IPS DF 6.9 (cell line): ENCODE measurements around the gene RAP1GAP2.

ENCODE experiments used
- DNase-seq: peaks from one replicate; pipeline ENCODE4 v3.0.0-alpha.2; 2013; ENCODE audit warnings: low read depth, low spot score
- H3K27ac ChIP-seq: one replicate; pipeline ENCODE4 v1.5.1; 2013; ENCODE audit warnings: low read length, control low read depth
- H3K27me3 ChIP-seq: 2 replicates; pipeline ENCODE4 v1.6.1; 2013; ENCODE audit warnings: mild to moderate bottlenecking, low read length; ENCODE audit not compliant: control insufficient read depth, insufficient read depth
- H3K36me3 ChIP-seq: 2 replicates; pipeline ENCODE4 v1.6.1; 2013; ENCODE audit warnings: low read length; ENCODE audit not compliant: control insufficient read depth, insufficient read depth
- H3K4me1 ChIP-seq: 2 replicates; pipeline ENCODE4 v1.6.1; 2013; ENCODE audit warnings: low read length; ENCODE audit not compliant: control insufficient read depth, insufficient read depth
- H3K4me3 ChIP-seq: 2 replicates; pipeline ENCODE4 v1.5.1; 2013; ENCODE audit warnings: mild to moderate bottlenecking, low read length
- H3K9me3 ChIP-seq: 2 replicates; pipeline ENCODE4 v1.6.1; 2013; ENCODE audit warnings: low read length, inconsistent platforms; ENCODE audit not compliant: control insufficient read depth, insufficient read depth
- WGBS: extraction: QIAGEN DNeasy Blood & Tissue Kit; methylation state at CpG from one replicate; pipeline ENCODE4 v1.1.7; 2013; ENCODE audit warnings: mixed read lengths, missing lambda C conversion rate; ENCODE audit not compliant: insufficient read length, insufficient coverage; 5-methylcytosine and 5-hydroxymethylcytosine counted together

RAP1GAP2 gene

DNA sequence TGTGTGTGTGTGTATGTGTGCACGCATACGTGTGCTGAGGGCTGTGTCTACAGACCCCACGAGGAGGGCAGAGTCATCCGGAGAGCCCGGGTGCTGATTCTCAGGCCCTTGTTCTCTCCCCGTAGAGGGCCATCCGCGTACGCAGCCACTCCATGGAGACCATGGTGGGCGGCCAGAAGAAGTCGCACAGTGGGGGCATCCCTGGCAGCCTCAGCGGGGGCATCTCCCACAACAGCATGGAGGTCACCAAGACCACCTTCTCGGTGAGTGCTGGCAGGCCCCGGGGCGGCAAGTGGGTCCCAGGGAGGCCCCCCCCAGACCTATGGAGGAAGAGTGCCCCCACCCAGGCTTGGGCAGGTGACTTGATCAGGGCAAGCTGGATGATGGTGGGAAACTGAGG, 221.7 kb downstream of the RAP1GAP2 start:
- Histone ChIP-seq H3K4me3 (no peak overlapping the region), H3K36me3 (peaks cover 23% of the 10 kb centered on the region), H3K27ac (no peak overlapping the region), H3K4me1 (no peaks in the 10 kb centered on the region), H3K27me3 (no peaks in the 10 kb centered on the region), H3K9me3 (no peaks in the 10 kb centered on the region)
- no CpG with 5 or more reads among the region's 15 CpGs for WGBS
- no peak for DNase-seq

DNA sequence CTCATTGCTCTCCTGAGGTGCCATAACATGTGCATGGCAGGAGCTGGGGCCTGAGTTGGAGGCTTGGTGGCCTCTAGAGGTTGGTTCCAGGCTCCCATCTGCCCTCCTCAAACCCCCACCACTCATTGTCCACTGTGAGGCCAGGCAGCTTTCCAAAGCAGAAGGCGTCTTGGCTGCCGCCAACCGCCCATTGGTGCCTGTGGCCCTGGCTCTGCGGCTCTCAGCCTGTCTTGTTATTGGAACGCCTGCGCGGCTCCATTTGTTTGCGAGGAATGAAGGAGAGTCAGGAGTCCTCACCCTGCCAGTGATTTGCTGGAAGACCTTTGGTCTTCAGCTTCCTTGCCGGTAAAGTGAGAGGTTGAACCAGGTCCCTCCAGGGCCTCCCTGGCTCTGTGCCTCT, 223.5 kb downstream of the RAP1GAP2 start:
- no peak overlapping the region for H3K4me3 ChIP-seq
- H3K27me3 ChIP-seq, result no peaks in the 10 kb centered on the region
- H3K27ac ChIP-seq, result no peak overlapping the region
- H3K36me3 ChIP-seq, result peaks cover 21% of the 10 kb centered on the region
- no peak for DNase-seq
- no peaks in the 10 kb centered on the region for H3K4me1 ChIP-seq
- WGBS, result no CpG with 5 or more reads among the region's 9 CpGs
- no peaks in the 10 kb centered on the region for H3K9me3 ChIP-seq

DNA sequence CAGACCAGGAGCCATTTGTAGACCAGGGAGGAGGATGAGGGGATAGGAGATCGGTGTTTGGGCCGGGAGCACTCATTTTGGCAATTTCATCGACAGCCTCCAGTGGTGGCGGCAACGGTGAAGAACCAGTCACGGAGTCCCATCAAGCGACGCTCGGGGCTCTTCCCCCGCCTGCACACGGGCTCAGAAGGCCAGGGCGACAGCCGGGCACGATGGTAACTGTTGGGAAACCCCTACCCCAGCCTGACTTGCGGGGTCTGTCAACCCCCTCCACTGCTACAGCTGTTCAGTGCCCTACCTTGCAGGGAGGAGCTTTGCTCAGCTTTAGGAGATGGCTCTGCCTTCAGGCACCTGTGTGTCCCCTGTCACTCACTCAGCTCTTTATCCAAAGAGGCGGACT, 224.1 kb downstream of the RAP1GAP2 start:
- Histone ChIP-seq H3K4me3 (no peak overlapping the region), H3K36me3 (peaks cover 21% of the 10 kb centered on the region), H3K4me1 (no peaks in the 10 kb centered on the region), H3K9me3 (no peaks in the 10 kb centered on the region), H3K27me3 (no peaks in the 10 kb centered on the region), H3K27ac (no peak overlapping the region)
- no peak for DNase-seq
- WGBS, result no CpG with 5 or more reads among the region's 16 CpGs

DNA sequence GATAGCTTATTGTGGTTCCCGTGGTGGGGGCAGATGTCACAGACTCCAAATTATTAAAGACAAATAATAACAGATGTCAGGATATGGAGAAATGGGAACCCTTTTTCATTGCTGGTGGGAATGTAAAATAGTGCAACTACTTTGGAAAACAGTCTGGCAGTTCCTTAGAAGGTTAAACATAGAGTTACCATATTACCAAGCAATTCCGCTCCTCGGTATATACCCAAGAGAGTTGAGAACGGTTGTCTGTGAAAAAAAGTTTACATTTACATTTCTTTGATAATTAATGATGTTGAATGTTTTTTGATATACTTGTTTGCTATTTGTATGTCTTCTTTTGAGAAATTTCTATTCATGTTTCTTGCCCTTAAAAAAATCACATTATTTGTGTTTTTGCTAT, 226.0 kb downstream of the RAP1GAP2 start:
- H3K27me3 ChIP-seq, result no peaks in the 10 kb centered on the region

DNA sequence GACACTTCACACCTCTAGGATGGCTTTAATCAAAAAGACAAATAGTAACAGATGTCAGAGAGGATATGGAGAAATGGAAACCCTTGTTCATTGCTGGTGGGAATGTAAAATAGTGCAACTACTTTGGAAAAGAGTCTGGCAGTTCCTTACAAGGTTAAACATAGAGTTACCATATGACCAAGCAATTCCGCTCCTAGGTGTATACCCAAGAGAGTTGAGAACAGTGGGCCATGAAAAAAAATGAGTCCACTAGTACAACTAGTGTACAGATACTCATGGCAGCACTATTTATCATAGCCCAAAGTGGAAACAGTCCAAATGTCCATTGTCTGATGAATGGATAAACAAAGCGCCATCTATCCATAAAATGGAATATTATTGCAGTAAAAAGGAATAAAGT, 228.1 kb downstream of the RAP1GAP2 start:
- H3K4me1 ChIP-seq, result no peaks in the 10 kb centered on the region
- H3K4me3 ChIP-seq, result no peak overlapping the region
- no peaks in the 10 kb centered on the region for H3K9me3 ChIP-seq
- no peaks in the 10 kb centered on the region for H3K27me3 ChIP-seq
- WGBS, result no CpG with 5 or more reads among the region's 2 CpGs
- no peak overlapping the region for H3K27ac ChIP-seq
- DNase-seq, result no peak
- peaks cover 25% of the 10 kb centered on the region for H3K36me3 ChIP-seq

More for the DNA sequence above, 226.0 kb downstream of the RAP1GAP2 start:
- WGBS, result no CpG with 5 or more reads among the region's 4 CpGs
- no peaks in the 10 kb centered on the region for H3K4me1 ChIP-seq
- H3K27ac ChIP-seq, result no peak overlapping the region
- no peak overlapping the region for H3K4me3 ChIP-seq
- peaks cover 25% of the 10 kb centered on the region for H3K36me3 ChIP-seq
- DNase-seq, result no peak
- no peaks in the 10 kb centered on the region for H3K9me3 ChIP-seq

DNA sequence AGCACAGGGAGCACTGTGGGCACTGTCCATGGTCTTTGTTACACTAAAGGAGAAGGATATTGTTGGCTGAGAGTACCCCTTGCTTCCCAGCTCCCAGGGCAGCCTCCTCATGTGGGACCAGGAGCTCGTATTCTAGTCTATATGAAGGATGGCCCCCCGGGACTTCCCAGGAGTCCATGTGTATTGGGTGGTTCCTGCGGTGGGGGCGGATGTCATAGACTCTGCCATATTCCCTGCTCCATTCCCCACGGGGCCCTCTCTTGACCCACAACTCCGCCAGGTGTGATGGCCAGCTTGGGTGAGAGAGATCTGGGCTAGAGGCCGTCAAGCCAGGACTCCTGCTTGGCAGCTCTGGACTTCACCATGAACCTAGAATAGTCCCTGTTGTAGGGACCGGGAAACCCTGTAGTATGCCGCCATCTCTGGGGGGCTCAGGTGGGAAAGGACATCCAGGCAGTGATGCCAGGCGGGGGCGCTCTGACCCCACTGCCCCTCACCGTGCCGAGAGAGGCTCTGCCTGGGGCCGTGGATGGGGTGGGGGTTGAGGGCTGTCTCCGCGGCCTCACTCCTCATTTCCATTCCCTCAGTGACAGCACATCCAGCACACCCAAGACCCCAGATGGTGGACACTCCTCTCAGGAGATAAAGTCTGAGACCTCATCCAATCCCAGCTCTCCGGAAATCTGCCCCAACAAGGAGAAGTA, 229.3 kb downstream of the RAP1GAP2 start:
- no peaks in the 10 kb centered on the region for H3K27me3 ChIP-seq
- no peak overlapping the region for H3K27ac ChIP-seq
- H3K9me3 ChIP-seq, result no peaks in the 10 kb centered on the region
- no CpG with 5 or more reads among the region's 17 CpGs for WGBS
- H3K36me3 ChIP-seq, result peaks cover 18% of the 10 kb centered on the region
- DNase-seq, result no peak
- no peaks in the 10 kb centered on the region for H3K4me1 ChIP-seq
- no peak overlapping the region for H3K4me3 ChIP-seq

DNA sequence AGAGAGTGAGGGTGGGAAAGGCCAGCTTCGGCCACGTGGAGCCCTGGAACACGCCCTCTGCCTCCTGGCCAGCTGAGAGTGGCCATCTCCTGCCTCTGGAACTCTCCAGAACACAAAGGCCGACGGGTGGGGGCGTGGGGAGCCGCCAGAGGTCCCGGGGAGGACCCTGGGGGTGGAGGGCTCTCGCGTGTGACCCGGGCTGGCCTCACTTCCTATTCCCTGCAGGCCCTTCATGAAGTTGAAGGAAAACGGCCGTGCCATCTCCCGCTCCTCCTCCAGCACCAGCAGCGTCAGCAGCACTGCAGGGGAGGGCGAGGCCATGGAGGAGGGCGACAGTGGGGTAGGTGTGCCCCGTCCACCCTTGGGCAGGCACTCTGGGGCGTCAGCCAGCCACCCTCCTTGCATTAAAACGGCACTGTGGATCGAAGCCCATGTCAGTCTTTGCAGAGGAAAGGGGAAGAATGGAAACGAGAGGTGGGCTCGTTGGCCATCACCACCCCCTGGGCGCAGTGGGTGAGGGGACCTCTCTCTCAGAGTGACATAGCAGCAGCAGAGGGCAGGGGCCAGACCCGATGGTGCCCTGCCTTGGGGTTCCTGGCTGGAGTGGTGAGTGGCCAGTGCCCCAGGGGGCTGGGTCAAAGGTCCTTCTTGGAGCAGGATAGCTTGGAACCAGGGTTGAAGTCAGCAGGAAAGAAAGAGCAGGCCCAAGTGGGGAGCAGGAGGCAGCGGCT, 230.1 kb downstream of the RAP1GAP2 start:
- DNase-seq, result no peak
- no peak overlapping the region for H3K27ac ChIP-seq
- WGBS, result no CpG with 5 or more reads among the region's 26 CpGs
- H3K4me1 ChIP-seq, result no peaks in the 10 kb centered on the region
- no peaks in the 10 kb centered on the region for H3K27me3 ChIP-seq
- H3K9me3 ChIP-seq, result no peaks in the 10 kb centered on the region
- no peak overlapping the region for H3K4me3 ChIP-seq
- peaks cover 21% of the 10 kb centered on the region for H3K36me3 ChIP-seq

DNA sequence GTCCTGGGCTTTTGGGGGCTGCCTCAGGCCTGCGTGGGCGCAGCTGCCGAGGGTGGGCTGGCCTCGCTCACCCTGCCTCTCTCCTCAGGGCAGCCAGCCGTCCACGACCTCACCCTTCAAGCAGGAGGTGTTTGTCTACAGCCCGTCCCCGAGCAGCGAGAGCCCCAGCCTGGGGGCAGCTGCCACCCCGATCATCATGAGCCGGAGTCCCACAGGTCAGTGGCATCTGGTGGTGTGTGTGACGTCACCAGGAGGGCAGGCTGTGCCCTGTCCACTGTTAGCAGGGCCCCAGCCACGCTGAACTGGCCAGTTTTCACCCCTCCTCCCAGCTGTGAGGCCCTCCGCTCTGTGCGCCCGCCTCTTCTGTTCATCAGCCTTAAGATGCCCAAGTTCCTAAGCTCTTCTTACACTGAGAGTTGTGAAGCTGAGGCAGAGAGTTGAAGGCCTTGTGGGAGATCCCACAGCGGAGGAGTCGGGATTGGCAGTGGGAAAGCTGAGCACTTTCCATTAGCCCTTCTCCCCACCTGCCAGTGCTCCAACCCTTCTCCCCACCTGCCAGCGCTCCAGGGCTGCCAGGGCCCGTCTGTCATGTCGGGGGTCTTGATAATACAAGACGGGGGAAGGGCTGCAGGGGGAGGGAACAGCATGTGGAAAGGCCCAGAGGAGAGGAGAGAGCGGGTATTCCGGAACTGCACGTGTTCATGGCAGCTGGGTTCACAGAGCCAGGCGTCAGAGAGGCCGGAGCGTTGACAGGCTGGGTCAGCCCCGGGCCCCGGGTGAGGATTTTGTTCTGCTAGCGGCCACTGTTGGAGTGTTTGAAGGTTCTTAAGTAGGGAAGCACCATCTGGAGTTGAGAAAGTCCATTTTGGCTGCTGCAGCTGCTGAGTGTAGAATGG, 230.9 kb downstream of the RAP1GAP2 start:
- no peak overlapping the region for H3K4me3 ChIP-seq
- no CpG with 5 or more reads among the region's 31 CpGs for WGBS
- no peaks in the 10 kb centered on the region for H3K27me3 ChIP-seq
- H3K4me1 ChIP-seq, result no peaks in the 10 kb centered on the region
- no peak overlapping the region for H3K27ac ChIP-seq
- peaks cover 21% of the 10 kb centered on the region for H3K36me3 ChIP-seq
- H3K9me3 ChIP-seq, result no peaks in the 10 kb centered on the region
- no peak for DNase-seq

DNA sequence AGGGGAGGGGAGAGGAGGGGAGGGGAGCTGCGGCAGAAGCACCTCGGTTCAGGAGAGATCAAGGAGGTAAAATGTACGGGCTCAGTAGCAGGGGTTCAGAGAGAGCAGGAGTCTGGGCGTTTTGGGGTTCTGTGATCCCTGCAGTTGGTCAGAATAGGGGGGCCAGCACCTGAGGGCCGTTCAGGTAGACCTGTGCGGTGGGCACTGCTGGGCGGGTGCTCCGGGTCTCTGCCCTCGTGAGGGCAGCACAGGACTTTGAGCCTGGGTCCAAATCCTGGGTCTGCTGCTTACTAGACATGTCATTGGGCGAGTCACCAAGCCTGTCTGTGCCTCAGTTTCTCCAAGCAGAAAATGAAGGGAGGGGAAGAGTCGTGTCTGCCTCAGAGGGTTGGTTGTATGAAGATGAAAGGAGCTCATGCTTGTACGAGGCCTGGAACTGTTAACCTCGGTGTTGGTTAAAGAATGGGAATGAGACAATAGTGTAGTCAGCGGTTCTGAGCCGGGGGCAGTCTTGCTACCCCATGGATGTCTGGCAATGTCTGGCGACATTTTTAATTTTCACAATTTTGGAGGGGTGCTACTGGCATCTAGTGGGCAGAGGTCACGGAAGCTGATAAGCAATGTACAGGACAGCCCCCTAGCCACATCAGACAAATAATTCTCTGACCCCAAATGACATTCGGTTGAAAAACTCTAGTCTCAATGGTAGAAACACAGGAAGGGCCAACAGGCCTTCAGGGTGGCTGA, 231.7 kb downstream of the RAP1GAP2 start:
- Histone ChIP-seq H3K27ac (no peak overlapping the region), H3K27me3 (no peaks in the 10 kb centered on the region), H3K4me1 (no peaks in the 10 kb centered on the region), H3K9me3 (no peaks in the 10 kb centered on the region), H3K36me3 (peaks cover 22% of the 10 kb centered on the region), H3K4me3 (no peak overlapping the region)
- DNase-seq, result no peak
- WGBS, result no CpG with 5 or more reads among the region's 18 CpGs
